A549 (cell line): ENCODE data around the gene INTS7.

Source experiments
- BHLHE40 ChIP-seq: IDR thresholded peaks from 2 replicates; pipeline ENCODE4 v1.6.1; 2012; ENCODE audit warnings: low read depth, low read length, inconsistent platforms
- CHD4 ChIP-seq: fragments of 200-600 bp; sonication (generic); IDR thresholded peaks from 2 replicates; pipeline ENCODE4 v1.6.1; 2016; ENCODE audit warnings: antibody characterized with exemption, mild to moderate bottlenecking, borderline replicate concordance
- CTCF ChIP-seq: fragments of >200 bp; sonication (Bioruptor Twin); formaldehyde crosslinking; IDR thresholded peaks from 3 replicates; pipeline ENCODE4 v1.5.1; 2016
- ELK1 ChIP-seq: fragments of 150-350 bp; IDR thresholded peaks from 2 replicates; pipeline ENCODE4 v1.6.1; 2014; ENCODE audit warnings: low read depth, mild to moderate bottlenecking, low read length
- EP300 ChIP-seq, 2 experiments: fragments of >200 bp; sonication (Bioruptor Twin); formaldehyde crosslinking; IDR thresholded peaks; 2 replicates in 1 of 2; 3 replicates in 1 of 2; pipeline ENCODE4 v1.6.1; 2016 to 2017
- ESRRA ChIP-seq: fragments of 150-350 bp; IDR thresholded peaks from 2 replicates; pipeline ENCODE4 v1.6.1; 2014; ENCODE audit warnings: mild to moderate bottlenecking, low read length, borderline replicate concordance
- REST ChIP-seq: fragments of 200-600 bp; sonication (generic); IDR thresholded peaks from 2 replicates; pipeline ENCODE4 v1.6.1; 2016; ENCODE audit warnings: antibody characterized with exemption, mild to moderate bottlenecking, moderate library complexity
- RFX5 ChIP-seq: fragments of 450-650 bp; IDR thresholded peaks from 2 replicates; pipeline ENCODE4 v1.7.1; 2014; ENCODE audit warnings: antibody characterized with exemption, mild to moderate bottlenecking, moderate library complexity
- TF ChIP-seq, protein P1 (sequence below): IDR thresholded peaks from 2 replicates; pipeline ENCODE4 v1.6.1; 2012

DNA sequence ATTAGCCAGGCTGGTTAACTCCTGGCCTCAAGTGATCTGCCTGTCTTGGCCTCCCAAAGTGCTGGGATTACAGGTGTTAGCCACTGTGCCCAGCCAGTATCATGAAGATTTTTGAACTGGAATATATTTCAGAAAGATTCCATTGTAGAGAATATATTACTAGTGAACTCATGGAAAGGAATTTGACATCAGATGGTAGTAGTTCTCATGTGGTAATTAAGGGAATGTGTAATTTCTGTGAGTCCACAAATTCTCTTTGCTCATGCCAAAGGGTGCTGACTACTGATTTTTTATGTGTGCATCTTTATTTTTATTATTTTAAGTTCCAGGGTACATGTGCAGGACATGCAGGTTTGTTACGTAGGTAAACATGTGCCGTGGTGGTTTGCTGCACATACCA lies 10.6 kb upstream of the INTS7 start:
- TF ChIP-seq CHD4 (no peak), RFX5 (no peak), CTCF (no peak), REST (no peak), EP300 (IDR thresholded peaks at IDR 0.05) (no peak), ESRRA (no peak), ELK1 (no peak), BHLHE40 (no peak)
- TF ChIP-seq, protein P1, sequence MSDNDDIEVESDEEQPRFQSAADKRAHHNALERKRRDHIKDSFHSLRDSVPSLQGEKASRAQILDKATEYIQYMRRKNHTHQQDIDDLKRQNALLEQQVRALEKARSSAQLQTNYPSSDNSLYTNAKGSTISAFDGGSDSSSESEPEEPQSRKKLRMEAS: no peak
